A204.1 (cell line): ENCODE data around the gene MLLT10.

ENCODE experiments used
- FAIRE-seq: peaks from 2 replicates; lab custom pipeline; 2012; peaks lifted over from hg19 to GRCh38; lab: Jason Lieb, UNC

Gene MLLT10

DNA sequence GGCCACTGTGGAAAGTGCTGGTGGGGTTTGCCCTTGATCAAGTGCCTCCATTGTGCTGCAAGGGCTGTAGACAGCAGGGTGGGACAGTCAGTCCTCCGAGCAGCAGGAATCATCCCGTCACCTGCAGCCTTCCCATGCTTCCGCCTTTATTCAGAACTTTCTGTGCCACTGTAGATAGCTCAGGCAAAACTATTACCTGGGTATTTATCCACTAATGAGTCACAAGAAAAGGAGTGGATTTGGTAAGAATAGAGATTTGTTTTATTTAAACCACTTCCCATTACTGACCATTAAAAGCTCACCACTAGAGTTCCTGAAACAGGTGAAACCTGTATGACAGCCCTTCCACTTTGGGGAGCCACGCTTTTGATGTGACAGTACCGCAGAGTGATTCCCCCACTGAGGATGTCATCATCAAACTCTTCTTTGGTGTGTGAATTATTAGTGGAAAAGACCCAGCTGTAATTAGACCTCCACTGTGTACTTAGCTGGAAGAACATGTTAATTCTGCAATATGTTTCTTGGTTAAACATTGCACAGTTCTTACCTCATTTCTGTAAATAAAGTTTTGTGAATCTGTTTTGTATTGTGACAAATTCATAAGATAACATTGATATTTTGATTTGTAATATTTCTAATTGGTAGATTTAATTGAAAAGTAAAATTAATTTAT is 208.8 kb downstream of the MLLT10 start:
- FAIRE-seq = no peak

DNA sequence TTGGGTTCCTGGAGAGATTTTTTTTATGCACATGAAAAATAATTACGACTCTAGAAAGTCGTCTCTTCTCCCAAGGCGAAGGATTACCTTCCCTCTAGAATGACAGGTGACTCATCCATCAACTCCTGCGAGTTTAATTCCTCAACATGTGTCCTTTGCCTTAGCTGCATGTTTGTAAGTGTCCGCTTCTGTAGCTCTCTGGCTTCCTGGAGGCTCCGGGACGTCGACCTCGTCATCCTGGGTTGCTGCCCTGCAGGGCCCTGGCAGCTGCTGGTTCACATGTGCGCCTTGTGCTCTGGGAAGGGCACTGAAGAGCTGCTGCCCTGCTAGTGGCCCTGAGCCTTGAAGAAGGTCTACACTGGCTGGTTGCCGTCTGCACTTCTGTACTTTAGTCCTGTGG is 210.2 kb downstream of the MLLT10 start:
- FAIRE-seq = no peak

DNA sequence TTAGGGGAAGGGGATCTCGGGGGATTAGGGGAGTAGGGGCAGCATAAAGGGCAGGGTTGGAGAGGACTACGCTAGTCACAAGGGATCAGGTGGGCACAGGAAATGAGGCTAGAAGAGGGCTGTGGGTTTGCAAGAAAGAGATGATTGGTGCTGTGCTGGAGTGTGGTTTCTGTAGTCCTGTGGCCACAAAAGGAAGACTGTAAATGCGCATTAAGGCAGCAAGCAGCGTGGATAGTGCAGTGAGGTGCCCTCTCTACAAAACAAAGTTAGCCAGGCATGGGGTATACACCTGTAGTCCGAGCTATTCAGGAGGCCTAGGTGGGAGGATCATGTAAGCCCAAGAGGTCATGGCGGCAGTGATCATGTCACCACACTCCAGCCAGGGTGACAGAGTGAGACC is 212.1 kb downstream of the MLLT10 start:
- FAIRE-seq = no peak

DNA sequence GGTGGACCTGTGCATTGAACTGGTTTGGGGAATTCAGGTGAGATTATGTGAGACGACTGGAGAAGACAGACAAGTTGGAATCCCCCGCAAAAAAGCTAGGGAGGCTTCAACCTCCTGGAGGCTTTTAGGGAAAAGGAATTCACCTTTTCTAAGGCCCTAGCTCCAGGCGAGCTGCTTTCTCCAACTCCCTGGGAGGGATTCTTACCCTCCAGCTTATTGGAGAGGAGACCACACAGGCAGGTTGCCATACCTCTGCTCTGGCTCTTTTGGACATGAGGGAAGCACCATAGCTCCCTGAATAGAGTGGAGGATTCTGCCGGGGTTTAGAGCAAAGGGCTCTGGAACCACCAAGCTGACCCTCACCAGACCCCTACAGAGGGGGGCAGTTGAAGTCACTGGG is 213.8 kb downstream of the MLLT10 start:
- FAIRE-seq = no peak

DNA sequence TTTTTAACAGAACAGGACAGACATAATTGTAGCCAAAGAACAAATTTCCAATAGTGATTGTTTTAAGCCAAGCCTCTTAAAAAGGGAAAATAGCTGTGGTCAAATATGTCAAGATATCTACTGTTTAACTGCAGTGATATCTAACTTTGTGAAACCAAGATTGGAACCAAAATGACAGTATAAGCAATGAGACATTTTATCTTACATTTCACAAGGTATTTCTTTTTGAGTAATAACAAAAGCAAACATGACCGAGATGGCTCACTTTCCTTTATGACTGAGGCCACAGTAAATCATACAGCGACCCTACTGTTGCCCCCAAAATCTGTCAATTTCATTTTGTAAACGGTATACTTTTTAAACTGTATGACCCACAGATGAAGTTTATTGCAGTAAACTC is 215.8 kb downstream of the MLLT10 start:
- FAIRE-seq = no peak

DNA sequence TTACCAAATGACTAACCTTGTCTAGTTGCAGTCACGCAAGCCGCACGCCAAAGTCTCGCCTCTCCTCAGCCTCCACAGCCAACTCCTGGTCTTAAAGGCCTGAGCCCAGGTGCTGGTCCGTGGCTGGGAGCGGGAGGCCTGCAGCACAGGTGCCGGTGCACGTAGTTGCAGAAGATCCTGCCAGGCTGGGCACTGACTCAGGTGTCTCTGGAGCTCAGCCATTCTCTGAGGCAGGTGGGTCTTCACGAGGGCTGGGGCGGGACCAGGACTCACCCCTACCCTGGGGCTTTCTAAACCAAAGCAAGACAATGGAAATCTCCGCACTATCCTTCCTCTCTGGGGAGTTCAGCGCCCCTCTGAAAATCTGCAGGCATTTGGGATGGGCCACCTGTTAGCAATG is 216.4 kb downstream of the MLLT10 start:
- FAIRE-seq = no peak

DNA sequence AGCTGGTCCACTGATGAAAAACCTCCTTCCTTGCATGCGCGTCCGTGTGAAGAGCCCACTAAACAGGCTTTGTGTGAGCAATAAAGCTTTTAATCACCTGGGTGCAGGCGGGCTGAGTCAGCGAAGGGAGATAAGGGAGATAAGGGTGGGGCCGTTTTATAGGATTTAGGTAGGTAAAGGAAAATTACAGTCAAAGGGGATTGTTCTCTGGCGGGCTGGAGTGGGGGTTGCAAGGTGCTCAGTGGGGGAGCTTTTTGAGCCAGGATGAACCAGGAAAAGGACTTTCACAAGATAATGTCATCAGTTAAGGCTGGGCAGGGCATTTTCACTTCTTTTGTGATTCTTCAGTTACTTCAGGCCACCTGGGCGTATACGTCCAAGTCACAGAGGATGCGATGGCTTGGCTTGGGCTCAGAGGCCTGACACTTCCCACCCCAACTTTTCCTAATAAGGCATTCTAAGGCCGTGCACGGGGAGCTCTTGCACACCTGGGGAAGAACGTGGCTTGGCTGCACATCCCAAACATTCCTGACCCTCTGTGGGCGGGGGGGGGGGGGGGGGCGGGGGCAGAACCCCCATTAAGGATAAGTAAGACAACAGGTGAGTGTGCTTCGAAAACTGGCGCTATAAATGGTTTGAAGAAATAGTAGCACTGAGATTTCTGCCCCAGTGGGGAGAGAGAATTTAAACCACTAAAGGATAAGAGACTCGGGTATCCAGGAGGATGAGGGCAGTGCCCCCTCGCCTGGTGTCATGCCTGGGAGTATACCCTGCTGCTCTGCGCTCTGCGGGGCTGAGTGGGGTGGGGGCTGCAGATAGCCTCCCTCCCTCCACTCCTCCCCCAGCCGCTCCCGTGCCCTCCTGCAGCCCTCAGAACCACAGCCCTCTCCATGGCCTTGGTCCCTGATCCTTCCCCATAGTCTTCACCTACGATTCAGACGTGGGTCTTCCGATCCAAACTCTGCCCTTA is 217.6 kb downstream of the MLLT10 start:
- FAIRE-seq = no peak

DNA sequence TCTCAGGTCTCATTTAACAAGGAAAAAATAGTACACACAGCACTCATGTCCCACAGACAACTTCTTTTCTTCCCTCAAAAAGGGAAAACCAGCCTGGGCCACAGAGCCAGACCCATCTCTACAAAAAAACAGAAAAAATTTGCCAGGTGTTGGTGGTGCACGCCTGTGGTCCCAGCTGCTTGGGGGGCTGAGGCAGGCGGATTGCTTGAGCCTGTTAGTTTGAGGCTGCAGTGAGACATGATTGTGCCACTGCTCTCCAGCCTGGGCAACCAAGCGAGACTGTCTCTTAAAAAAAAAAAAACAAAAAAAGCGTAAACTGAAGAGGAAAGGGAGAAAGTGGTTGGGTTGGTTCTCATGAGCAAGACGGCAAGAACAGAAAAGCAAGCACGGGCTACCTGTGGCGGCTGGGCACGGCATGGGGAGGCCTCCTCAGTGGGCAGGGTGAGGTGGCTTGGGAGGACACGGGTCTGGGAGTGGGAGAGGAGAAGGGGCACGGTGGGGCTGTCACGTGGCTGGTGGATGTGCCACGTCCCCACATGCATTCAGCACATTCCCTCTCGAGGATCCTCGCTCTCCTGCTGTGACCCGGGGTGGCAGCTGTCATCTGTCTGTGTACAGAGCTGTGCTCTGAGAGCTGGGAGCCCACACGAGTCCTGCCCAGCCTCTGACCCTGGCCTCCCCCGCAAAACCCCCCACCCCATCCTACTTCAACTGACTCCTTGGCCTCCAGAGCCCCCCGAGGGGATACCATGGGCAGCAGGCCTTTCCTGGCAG is 219.7 kb downstream of the MLLT10 start:
- FAIRE-seq = no peak

DNA sequence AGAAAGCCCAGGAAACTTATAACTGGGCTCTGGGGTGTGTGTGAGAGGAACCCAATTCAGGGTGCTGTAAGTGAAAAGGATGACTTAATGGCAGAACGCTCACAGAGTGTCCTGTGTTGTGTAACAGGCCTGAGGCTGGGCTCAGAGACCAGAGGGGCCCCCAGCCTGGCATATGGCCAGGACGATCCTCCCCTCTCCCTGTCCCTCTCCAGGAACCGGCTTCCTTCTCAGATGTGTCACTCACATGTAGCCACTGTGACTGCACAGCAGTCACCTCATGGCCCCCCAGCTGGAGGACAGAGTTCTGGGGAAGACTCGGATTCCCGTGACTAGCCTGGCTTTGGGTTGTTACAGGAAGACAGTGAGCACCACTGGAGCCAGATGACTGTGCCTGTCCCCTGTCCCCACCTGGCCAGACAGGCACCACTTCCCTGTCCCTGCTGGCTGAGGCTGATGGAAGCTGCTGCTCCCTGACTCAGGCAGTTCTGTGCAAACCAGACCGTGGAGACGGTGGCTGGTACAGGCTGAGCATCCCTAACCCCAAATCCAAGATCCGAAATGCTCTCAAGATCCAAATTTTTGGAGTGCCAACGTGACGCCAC is 220.5 kb downstream of the MLLT10 start:
- no peak for FAIRE-seq

DNA sequence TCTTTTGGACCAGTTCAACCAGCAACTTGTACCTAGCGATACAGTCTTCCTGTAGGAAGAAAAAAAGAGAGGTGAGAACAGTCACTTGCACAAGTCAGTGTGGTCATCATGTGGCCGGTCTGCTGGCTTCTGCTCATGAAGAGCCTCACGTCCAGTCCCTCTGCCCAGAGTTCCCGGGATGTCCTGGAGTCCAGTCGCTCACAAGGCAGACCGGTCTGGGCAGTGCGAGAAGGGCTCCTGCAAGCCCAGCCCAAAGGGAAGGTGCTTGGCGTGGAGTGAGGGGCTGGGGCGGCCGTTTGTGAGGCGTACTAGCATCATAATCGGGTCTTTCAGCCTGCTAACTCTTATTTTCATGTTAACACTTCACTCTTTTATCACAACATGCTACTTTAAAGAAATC is 222.7 kb downstream of the MLLT10 start:
- no peak for FAIRE-seq

DNA sequence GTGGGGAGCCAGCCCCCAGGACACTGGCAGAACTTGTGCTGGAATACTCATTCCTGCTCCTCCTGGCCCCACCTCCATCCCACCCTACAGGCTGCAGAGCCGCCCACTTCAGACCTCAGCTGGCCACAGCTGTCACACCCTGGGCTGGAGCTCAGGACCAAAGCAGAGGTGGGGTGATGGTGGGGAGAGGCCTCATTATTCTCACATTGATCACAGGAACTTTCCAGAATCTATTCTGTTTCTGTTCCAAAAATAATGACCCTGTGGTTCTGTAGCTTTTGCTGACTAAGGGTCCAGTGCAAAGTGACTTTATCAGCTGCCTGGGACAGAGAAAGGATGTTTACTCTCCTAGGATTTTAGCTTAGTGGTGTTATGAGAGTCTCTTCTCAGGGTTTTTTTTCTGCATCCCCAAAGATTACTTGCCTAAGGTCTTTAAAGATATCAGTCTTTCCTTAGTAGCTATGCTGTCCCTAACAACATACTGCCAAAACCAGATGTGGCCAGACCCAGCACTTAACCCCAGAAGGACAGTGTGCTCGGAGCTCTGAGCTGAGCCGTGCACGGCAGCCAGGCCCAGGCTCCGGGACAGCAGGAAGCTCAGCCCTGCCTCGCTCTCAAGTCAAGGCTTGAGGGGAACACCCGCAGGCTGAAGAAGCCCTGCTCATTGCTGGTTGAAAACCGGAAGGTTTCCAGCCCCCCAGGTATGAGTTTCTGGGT is 223.3 kb downstream of the MLLT10 start:
- FAIRE-seq = no peak

DNA sequence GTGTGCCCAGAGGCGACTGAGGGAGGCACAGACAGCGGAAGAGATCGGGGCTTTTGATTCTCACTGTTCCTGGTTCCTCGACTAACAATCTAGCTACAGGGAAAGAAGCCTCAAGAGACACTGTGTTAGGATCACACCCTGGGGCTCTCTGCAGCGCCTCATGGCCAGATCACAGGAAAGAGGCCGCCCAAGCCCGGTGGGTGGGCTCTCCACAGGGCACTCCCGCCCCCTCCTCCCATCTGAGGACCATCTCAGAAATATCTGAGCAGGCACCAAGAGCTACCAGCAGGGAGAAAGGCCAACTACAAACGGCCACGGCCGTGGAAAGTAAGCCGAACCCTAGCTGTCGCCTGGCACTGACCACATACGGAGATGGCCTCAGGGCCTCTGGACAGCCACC is 224.2 kb downstream of the MLLT10 start:
- no peak for FAIRE-seq

DNA sequence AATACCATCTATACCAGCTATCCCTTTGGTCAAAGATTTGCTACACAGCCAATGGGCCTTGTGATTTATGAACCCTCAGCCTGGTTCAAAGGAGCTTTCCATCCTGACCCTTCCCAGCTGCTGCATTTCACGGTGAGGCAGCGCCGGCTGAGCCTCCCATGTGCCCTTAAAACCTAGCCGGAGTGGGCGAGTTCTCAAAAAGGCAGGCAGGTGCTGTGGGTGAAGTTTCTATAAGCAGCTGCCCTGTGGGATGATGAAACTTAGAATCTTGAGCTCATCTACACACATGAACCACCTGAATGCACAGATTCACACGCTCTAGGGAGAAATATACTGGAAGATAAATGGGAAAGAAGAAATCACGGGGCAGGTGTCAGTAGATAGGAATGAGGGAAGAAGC is 224.7 kb downstream of the MLLT10 start:
- no peak for FAIRE-seq

DNA sequence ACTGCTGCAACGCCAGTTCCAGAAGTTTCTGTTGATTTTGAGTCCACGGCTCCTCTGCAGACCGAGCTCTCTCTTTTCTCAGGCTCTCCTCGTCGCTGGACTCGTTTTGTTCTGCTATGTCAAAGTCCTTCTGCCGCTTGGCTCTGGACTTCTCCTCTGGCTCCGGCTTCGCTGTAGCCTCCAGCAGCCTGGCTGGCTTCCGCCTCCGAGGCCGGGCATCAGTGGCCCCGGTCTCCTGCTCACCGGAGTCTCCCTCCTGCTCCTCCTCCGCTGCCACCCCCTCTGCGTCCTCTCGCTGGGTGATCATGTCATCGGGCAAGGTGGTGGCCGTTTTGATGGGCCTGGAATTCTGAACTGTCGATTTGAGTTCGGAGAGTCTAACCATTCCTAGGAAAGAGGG is 225.2 kb downstream of the MLLT10 start:
- FAIRE-seq = no peak

DNA sequence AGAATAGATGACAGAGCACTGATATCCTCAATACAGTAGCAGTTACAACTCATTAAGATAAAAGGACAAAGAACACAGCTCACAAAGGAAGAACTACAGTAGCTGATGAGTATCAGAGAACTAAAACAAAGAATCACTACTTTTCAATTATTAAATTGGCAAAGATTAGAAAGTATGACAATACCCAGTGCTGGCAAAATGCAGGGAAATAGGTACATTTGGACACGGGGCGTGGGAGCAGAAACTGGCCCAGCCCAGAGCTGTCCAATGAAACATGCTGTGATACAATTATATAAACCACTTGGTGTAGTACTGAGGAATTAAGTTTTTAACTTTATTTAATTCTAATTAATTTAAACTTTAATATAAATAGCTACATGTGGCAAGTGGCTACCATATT is 226.3 kb downstream of the MLLT10 start:
- no peak for FAIRE-seq

DNA sequence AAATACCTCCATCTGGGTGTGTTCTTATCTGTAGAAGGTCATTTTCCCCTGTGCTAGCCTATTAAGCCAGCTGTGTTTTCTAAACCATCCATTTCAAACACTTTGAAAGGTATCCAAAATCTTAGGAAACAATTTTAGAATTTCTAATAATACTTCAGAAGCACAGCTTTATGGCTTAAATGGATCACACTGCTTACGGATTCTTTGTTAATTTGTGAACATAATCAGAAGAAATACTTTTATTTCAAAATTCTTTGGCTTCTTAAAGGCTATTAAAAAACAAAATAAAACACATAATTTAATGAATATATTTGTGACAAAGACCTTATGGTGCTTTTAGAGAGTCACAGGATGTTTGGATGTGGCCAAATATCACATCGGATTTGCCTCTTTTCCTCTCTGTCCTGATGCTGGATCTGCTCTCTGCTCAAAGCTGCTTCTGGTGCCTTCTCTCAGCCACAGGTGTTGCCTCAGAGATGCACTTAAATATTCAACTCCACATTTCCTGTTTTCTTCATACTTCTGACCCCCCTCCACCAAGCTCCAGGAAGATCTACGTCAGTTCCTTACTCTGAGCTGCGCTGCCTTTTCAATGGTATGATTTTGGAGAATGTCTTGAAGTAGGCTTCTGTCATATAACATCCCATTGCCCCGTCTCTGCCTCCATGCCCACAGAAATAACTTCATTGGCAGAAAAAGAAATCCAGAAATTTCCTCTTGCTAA is 230.6 kb downstream of the MLLT10 start:
- FAIRE-seq = no peak

DNA sequence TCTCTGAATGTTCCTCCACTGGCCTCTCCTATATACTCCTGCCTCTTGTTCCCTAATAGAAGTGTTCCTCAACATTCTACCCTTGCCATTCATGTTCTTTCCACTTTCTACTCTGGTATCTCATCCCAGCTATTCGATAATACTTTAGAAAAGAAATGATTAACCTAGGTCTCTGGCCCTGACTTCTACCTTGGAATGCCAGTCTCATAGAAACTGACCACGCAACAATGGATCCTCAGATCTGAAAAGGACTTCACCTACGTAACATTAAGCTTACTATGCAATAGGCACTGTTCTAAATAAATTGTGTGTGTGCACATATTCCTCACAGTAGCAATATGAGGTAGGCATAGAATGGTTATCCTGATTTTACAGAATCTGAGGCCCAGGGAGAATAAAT is 235.0 kb downstream of the MLLT10 start:
- FAIRE-seq = no peak

DNA sequence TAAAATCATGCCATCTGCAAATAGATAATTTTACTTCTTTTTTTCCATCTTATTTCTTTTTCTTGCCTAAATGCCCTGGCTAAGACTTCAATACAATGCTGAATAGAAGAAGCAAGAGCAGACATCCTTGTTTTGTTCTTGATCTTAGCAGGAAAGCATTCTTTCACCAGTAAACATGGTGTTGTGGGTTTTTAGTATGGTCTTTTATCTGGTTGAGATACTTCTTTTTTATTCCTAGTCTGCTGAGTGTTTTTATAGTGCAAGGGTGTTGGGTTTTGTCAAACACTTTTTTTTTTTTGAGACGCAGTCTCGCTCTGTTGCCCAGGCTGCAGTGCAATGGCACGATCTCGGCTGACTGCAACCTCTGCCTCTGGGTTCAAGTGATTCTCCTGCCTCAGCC is 237.2 kb downstream of the MLLT10 start:
- FAIRE-seq = no peak

DNA sequence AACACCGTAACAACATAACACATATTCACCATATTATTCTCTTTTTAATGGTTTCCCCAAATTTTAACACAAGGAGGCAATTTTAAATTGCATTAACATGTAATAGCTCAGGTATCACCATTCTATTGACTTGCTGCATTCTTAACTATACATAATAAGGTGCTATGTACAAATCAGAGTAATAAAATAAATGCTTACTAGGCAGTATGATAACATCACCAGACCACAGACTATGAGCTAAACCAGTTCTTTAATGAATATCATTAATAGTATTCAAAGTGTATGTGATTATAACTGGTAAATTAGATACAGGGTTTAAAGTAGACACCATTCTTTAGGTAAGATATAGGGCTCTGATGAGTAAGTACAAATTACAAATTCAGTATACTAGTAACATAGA is 242.9 kb downstream of the MLLT10 start:
- no peak for FAIRE-seq

DNA sequence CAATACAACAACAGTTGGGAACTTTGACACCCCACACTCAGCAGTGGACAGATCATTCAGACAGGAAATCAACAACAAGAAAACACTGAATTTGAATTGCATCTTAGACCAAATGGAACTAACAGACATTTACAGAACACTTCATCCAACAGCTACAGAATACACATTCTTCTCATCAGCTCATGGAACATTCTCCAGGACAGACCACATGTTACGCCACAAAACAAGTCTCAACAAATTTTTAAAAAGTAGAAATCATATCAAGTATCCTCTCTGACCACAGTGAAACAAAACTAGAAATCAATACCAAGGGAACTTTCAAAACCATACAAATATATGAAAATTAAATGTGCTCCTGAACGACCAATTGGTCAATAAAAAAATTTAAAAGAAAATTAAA is 257.2 kb downstream of the MLLT10 start:
- no peak for FAIRE-seq
